ENCODE results near the gene PHF3.

- TF ChIP-seq CTCF (IDR thresholded peaks at IDR 0.05) = no peak
- TF ChIP-seq EZH2 (IDR thresholded peaks at IDR 0.05; ENCODE audit: borderline replicate concordance, insufficient read depth, low read depth, low read length, poor library complexity, severe bottlenecking) = no peak
Measured at GRCh38 chr6:63671098-63671754, 35.6 kb downstream of the PHF3 start.
